BJ (cell line): Measurements from ENCODE around the gene EPS15. TPM values are rescaled to one million over a fixed set of nuclear protein-coding genes. Genes with fewer than 3 reads are reported as not detected.

ENCODE experiments used
- CTCF ChIA-PET: fragments of 350-600 bp; formaldehyde crosslinking; extraction: SDS; loops from one replicate; lab custom pipeline; 2021; ENCODE audit warnings: antibody characterized with exemption, inconsistent platforms; lab: Yijun Ruan, JAX
- POLR2A ChIA-PET: fragments of 300-600 bp; sonication (Branson Sonifier 250); formaldehyde crosslinking; extraction: SDS; loops from one replicate; lab custom pipeline; 2021; ENCODE audit warnings: antibody characterized with exemption; lab: Charles Lee
- DNase-seq: peaks from one replicate; pipeline ENCODE4 v3.0.0-alpha.2; 2011; ENCODE audit warnings: low read depth
- H3K27me3 ChIP-seq: 2 replicates; pipeline ENCODE4 v1.6.0; 2011; ENCODE audit warnings: low read length; ENCODE audit not compliant: control insufficient read depth, insufficient read depth
- H3K36me3 ChIP-seq: 2 replicates; pipeline ENCODE4 v1.5.1; 2011; ENCODE audit warnings: low read length; ENCODE audit not compliant: control insufficient read depth, insufficient read depth
- H3K4me3 ChIP-seq: 2 replicates; pipeline ENCODE4 v1.5.1; 2011; ENCODE audit warnings: low read depth, mild to moderate bottlenecking, control low read depth, low read length
- polyA plus RNA-seq: library from polyadenylated mRNA; depleted of rRNA; stranded (reverse); fragments of >200 nt; gene quantifications from 2 replicates; pipeline ENCODE4 v1.2.3, GENCODE V29; 2011
- TF ChIP-seq, protein P1 (sequence below): IDR thresholded peaks from 2 replicates; pipeline ENCODE4 v1.5.1; 2011; ENCODE audit warnings: low read depth, mild to moderate bottlenecking, control low read depth, inconsistent platforms, low read length, moderate library complexity; ENCODE audit not compliant: insufficient read depth

EPS15 gene
- polyA plus RNA-seq, 1 experiment: 18.7 TPM

DNA sequence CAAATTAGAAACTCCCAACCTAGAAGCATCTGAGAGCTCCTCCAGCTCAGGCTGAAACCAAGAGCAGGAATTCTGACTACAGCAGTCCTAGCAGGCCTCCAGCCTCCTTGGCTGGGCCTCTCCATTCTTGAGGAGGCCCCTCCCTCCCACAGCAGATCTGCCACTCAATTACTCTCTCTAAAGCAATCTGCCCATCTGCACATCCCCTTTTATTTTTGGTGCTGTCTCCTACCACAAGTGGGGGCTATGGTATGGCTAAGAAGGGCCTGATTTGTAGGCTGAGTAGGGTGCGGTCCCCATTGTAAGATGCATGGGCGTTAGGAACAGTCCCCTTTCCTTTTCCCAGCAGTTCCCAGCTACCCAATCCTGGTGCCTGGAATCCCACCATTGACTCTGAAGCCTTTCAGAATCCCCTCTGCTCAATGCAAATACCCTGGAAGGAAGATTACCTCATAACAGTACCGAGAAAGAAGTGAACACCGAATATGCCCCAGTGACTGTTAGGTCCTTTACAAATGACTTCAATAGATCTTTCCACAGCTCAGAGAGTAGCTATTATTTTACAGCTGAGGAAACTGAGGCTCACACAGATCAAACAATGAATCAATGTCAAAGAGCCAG lies 177.1 kb downstream of the EPS15 start:
- CTCF ChIA-PET: interaction anchor here (0.7 to 1.0 kb wide), 2 partner anchors 10 to 15 kb away, joined by 3 to 4 read pairs; no protein-coding TSS in a partner anchor
- POLR2A ChIA-PET: no interaction called here
- Histone ChIP-seq H3K27me3 (peaks cover 27% of the 10 kb centered on the region), H3K36me3 (no peaks in the 10 kb centered on the region), H3K4me3 (no peak overlapping the region)
- no peak for DNase-seq
- TF ChIP-seq, protein P1, sequence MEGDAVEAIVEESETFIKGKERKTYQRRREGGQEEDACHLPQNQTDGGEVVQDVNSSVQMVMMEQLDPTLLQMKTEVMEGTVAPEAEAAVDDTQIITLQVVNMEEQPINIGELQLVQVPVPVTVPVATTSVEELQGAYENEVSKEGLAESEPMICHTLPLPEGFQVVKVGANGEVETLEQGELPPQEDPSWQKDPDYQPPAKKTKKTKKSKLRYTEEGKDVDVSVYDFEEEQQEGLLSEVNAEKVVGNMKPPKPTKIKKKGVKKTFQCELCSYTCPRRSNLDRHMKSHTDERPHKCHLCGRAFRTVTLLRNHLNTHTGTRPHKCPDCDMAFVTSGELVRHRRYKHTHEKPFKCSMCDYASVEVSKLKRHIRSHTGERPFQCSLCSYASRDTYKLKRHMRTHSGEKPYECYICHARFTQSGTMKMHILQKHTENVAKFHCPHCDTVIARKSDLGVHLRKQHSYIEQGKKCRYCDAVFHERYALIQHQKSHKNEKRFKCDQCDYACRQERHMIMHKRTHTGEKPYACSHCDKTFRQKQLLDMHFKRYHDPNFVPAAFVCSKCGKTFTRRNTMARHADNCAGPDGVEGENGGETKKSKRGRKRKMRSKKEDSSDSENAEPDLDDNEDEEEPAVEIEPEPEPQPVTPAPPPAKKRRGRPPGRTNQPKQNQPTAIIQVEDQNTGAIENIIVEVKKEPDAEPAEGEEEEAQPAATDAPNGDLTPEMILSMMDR: no peak

- no peak for DNase-seq
- ChIA-PET POLR2A (no interaction called here), CTCF (interaction anchor here (1.0 kb wide), 1 partner anchor 10 kb away, joined by 4 read pairs; no protein-coding TSS in a partner anchor)
- Histone ChIP-seq H3K27me3 (peaks cover 22% of the 10 kb centered on the region), H3K4me3 (no peak overlapping the region), H3K36me3 (no peaks in the 10 kb centered on the region)
- TF ChIP-seq, protein P1: no peak
Observed at GRCh38 chr1:51340380-51340779, 178.7 kb downstream of the EPS15 start.

GRCh38 chr1:51336711-51337110 lies 182.4 kb downstream of the EPS15 start:
- CTCF ChIA-PET: interaction anchor here (1.1 to 1.4 kb wide), 2 partner anchors 9 to 14 kb away, joined by 4 read pairs; no protein-coding TSS in a partner anchor
- TF ChIP-seq, protein P1: no peak

DNA sequence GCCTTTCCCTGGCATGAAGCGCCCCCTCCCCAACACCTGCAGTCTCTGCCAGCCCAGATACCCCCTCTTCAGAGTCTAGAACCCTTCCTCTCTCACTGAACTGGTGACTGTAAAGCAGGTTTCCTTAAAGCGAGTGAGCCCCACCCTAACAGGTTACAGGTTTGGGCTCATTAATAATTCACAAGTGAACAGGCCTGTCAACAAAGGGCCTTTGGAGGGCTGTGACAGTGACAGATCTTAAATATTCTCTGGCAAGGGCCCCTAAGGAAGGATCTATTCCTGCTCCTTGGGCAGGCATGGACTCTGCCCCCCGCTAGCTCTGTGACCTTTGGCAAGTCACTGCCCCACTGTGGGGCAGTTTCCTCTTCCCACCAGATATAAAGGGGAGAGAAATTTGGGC lies 183.1 kb downstream of the EPS15 start:
- POLR2A ChIA-PET: no interaction called here
- CTCF ChIA-PET: interaction anchor here (1.1 to 1.4 kb wide), 2 partner anchors 9 to 15 kb away, joined by 4 read pairs; no protein-coding TSS in a partner anchor

More at GRCh38 chr1:51336711-51337110, 182.4 kb downstream of the EPS15 start:
- Histone ChIP-seq H3K4me3 (no peak overlapping the region), H3K27me3 (no peaks in the 10 kb centered on the region), H3K36me3 (no peaks in the 10 kb centered on the region)
- POLR2A ChIA-PET: no interaction called here
- DNase-seq: no peak

More for the DNA sequence above, 183.1 kb downstream of the EPS15 start:
- Histone ChIP-seq H3K27me3 (no peaks in the 10 kb centered on the region), H3K4me3 (no peak overlapping the region), H3K36me3 (no peaks in the 10 kb centered on the region)
- TF ChIP-seq, protein P1: no peak
- DNase-seq: no peak
